Bronchial epithelial cell (primary cell): Measurements from ENCODE around the gene IL24. TPM values are rescaled to one million over a fixed set of nuclear protein-coding genes. Genes with fewer than 3 reads are reported as not detected.
"Not testable (repeated sequence)": the region's sequence is repeated elsewhere in the genome, so short reads cannot be mapped to it uniquely, and the experiment has no call there.

ENCODE experiments used
- DNase-seq: peaks from one replicate; pipeline ENCODE4 v3.0.0-alpha.2; 2010; ENCODE audit warnings: low read depth
- FAIRE-seq: peaks from 2 replicates; lab custom pipeline; 2011; peaks lifted over from hg19 to GRCh38; lab: Jason Lieb, UNC
- H3K27me3 ChIP-seq: 2 replicates; pipeline ENCODE4 v1.5.1; 2011; ENCODE audit warnings: low read length; ENCODE audit not compliant: control insufficient read depth, insufficient read depth
- H3K36me3 ChIP-seq: 2 replicates; pipeline ENCODE4 v1.5.1; 2011; ENCODE audit warnings: low read length; ENCODE audit not compliant: control insufficient read depth, insufficient read depth
- H3K4me3 ChIP-seq: 2 replicates; pipeline ENCODE4 v1.5.1; 2011; ENCODE audit warnings: mild to moderate bottlenecking, low read depth, low read length, control low read depth
- CTCF ChIP-seq: IDR thresholded peaks from 2 replicates; pipeline ENCODE4 v1.5.1; 2011; ENCODE audit warnings: mild to moderate bottlenecking, moderate library complexity, low read length, control low read depth, inconsistent platforms; ENCODE audit not compliant: insufficient read depth, severe bottlenecking
- total RNA-seq: library from RNA; depleted of rRNA; stranded (reverse); fragments of >200 nt; gene quantifications from 2 replicates; pipeline ENCODE4 v1.2.1, GENCODE V29; 2014

Gene IL24
- 0.13 and 0.26 TPM in 2 replicates for total RNA-seq

- no peak for TF ChIP-seq CTCF
- Histone ChIP-seq H3K27me3 (no peaks in the 10 kb centered on the region), H3K4me3 (no peak within 1 kb of the TSS), H3K36me3 (no peaks in the 10 kb centered on the region)
- peak; percentile 61 for DNase-seq
- no peak for FAIRE-seq
Observed at GRCh38 chr1:206897175-206897574, at the start of gene IL24. Gene IL24 (plus strand): TSS chr1:206897443. CDS start chr1:206897833, 390 bp downstream.

GRCh38 chr1:206847946-206848345 is 49.3 kb upstream of the IL24 start:
- Histone ChIP-seq H3K36me3 (no peaks in the 10 kb centered on the region), H3K27me3 (no peaks in the 10 kb centered on the region), H3K4me3 (no peak overlapping the region)
- no peak for TF ChIP-seq CTCF
- peak; percentile 76 for DNase-seq
- FAIRE-seq = no peak

- Histone ChIP-seq H3K4me3 (no peak overlapping the region), H3K36me3 (no peaks in the 10 kb centered on the region), H3K27me3 (no peaks in the 10 kb centered on the region)
- no peak for TF ChIP-seq CTCF
- DNase-seq = no peak
- no peak for FAIRE-seq
Observed at GRCh38 chr1:206850401-206850800, 46.8 kb upstream of the IL24 start.

- no peaks in the 10 kb centered on the region for H3K36me3 ChIP-seq
- peak; percentile 79 for DNase-seq
- no peak overlapping the region for H3K4me3 ChIP-seq
- no peak for FAIRE-seq
- H3K27me3 ChIP-seq = no peaks in the 10 kb centered on the region
- TF ChIP-seq CTCF = no peak
Observed at GRCh38 chr1:206851341-206852010, 45.8 kb upstream of the IL24 start.

- not testable (repeated sequence) for H3K4me3 ChIP-seq, H3K36me3 ChIP-seq, H3K27me3 ChIP-seq, DNase-seq, FAIRE-seq
Observed at GRCh38 chr1:206852662-206853061, 44.6 kb upstream of the IL24 start.

GRCh38 chr1:206853696-206854095 is 43.5 kb upstream of the IL24 start:
- DNase-seq, FAIRE-seq, H3K36me3 ChIP-seq, H3K27me3 ChIP-seq, H3K4me3 ChIP-seq: not testable (repeated sequence)
